Measurements from ENCODE around the gene NEDD4L.

DNA sequence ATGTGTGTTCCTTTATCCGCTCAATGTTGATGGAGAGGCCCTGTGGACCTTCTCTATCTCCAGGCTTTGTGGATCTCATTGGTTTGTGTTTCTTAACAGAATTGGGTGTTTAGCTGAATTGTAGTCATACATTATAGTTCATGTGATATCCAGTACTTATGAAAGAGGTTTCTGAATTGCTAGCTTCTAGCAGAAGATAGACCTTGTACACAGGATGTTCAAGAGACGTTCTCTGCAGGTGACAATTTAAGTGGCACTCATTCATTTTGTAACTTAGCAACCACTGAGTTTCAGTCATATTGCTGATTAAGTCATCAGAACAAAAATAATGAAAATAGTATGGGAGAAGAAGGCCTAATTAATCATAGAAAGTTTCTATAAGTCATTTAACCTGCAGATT, 305.6 kb downstream of the NEDD4L start:
- TF ChIP-seq, protein P1, sequence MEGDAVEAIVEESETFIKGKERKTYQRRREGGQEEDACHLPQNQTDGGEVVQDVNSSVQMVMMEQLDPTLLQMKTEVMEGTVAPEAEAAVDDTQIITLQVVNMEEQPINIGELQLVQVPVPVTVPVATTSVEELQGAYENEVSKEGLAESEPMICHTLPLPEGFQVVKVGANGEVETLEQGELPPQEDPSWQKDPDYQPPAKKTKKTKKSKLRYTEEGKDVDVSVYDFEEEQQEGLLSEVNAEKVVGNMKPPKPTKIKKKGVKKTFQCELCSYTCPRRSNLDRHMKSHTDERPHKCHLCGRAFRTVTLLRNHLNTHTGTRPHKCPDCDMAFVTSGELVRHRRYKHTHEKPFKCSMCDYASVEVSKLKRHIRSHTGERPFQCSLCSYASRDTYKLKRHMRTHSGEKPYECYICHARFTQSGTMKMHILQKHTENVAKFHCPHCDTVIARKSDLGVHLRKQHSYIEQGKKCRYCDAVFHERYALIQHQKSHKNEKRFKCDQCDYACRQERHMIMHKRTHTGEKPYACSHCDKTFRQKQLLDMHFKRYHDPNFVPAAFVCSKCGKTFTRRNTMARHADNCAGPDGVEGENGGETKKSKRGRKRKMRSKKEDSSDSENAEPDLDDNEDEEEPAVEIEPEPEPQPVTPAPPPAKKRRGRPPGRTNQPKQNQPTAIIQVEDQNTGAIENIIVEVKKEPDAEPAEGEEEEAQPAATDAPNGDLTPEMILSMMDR (conservative IDR thresholded peaks at IDR 0.05; ENCODE audit: low read length), result no peak
- TF ChIP-seq EZH2phosphoT487 (IDR thresholded peaks at IDR 0.05; ENCODE audit: borderline replicate concordance, low read depth, low read length), result no peak

Measured in OCI-LY7 (cell line).